IMR-90 (cell line): ENCODE results near the gene BTK.

Experiments used
- BHLHE40 ChIP-seq: fragments of 150-350 bp; IDR thresholded peaks from 2 replicates; pipeline ENCODE4 v1.6.1; 2016; ENCODE audit warnings: mild to moderate bottlenecking, low read depth, low read length
- CEBPB ChIP-seq: IDR thresholded peaks from 2 replicates; pipeline ENCODE4 v1.6.1; 2012; ENCODE audit warnings: low read depth, low read length, improper control_type of control experiment
- CHD1 ChIP-seq: IDR thresholded peaks from 2 replicates; pipeline ENCODE4 v1.6.1; 2012; ENCODE audit warnings: low read depth, low read length, improper control_type of control experiment
- MXI1 ChIP-seq: IDR thresholded peaks from 2 replicates; pipeline ENCODE4 v1.6.1; 2012; ENCODE audit warnings: low read depth, mild to moderate bottlenecking, low read length, moderate library complexity, borderline replicate concordance
- POLR2A ChIP-seq: IDR thresholded peaks from 2 replicates; pipeline ENCODE4 v1.6.1; 2012; ENCODE audit warnings: mild to moderate bottlenecking, low read depth, low read length
- RAD21 ChIP-seq: IDR thresholded peaks from 2 replicates; pipeline ENCODE4 v1.6.1; 2012; ENCODE audit warnings: low read length, improper control_type of control experiment
- RFX5 ChIP-seq: IDR thresholded peaks from 2 replicates; pipeline ENCODE4 v1.8.0; 2012; ENCODE audit warnings: low read depth, mild to moderate bottlenecking, low read length, moderate library complexity
- TF ChIP-seq, protein P1 (sequence below): conservative IDR thresholded peaks from 2 replicates; pipeline ENCODE4 v1.5.1; 2012; ENCODE audit warnings: mild to moderate bottlenecking, low read depth, low read length, improper control_type of control experiment
- TF ChIP-seq, protein P2 (sequence below): fragments of 150-350 bp; IDR thresholded peaks from 2 replicates; pipeline ENCODE4 v1.6.1; 2016; ENCODE audit warnings: low read depth, mild to moderate bottlenecking, low read length, moderate library complexity, borderline replicate concordance

DNA sequence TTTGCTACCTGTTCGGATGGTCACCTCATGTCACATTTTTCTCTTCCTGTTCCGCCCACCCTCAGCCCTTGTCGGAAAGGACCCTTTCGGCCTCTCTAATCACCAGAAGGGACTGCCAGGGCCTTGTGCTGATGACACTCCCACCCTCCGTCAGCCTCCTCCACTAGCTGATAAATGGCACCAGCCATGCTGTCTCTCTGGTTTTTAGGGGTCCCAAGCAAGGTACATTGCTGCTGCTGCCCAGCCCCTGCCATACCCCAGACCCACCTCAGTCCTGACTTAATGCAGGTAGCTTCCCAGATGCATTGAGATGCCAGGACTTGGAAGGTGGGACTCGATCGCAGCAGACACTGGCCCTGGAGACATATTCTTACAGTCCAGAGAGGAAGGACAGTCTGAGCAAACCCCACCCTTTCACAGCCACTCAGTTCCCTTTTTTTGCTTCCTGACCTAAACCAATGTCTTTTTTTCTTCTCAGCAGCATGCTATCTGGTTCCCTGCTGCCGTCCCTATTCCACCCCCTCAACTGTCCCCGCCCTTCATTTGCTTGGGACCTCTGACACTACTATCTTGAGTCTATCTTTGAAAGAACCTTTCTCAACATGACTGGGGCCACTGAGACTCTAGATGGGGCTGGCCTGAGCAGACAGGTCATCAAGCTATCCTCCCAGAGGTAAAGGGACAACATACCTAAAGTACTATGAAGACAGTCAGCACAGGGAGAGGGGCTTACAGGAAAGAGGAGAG lies at the start of gene BTK:
- no peak for TF ChIP-seq CHD1
- no peak for TF ChIP-seq POLR2A
- TF ChIP-seq, protein P1, sequence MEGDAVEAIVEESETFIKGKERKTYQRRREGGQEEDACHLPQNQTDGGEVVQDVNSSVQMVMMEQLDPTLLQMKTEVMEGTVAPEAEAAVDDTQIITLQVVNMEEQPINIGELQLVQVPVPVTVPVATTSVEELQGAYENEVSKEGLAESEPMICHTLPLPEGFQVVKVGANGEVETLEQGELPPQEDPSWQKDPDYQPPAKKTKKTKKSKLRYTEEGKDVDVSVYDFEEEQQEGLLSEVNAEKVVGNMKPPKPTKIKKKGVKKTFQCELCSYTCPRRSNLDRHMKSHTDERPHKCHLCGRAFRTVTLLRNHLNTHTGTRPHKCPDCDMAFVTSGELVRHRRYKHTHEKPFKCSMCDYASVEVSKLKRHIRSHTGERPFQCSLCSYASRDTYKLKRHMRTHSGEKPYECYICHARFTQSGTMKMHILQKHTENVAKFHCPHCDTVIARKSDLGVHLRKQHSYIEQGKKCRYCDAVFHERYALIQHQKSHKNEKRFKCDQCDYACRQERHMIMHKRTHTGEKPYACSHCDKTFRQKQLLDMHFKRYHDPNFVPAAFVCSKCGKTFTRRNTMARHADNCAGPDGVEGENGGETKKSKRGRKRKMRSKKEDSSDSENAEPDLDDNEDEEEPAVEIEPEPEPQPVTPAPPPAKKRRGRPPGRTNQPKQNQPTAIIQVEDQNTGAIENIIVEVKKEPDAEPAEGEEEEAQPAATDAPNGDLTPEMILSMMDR, result no peak
- no peak for TF ChIP-seq MXI1
- TF ChIP-seq RAD21, result no peak
- TF ChIP-seq CEBPB, result no peak
- TF ChIP-seq RFX5, result no peak
- no peak for TF ChIP-seq BHLHE40
- TF ChIP-seq, protein P2, sequence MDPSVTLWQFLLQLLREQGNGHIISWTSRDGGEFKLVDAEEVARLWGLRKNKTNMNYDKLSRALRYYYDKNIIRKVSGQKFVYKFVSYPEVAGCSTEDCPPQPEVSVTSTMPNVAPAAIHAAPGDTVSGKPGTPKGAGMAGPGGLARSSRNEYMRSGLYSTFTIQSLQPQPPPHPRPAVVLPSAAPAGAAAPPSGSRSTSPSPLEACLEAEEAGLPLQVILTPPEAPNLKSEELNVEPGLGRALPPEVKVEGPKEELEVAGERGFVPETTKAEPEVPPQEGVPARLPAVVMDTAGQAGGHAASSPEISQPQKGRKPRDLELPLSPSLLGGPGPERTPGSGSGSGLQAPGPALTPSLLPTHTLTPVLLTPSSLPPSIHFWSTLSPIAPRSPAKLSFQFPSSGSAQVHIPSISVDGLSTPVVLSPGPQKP, result no peak
